GM21447 (cell line): ENCODE measurements around the gene GATAD2B.
A peak's percentile ranks its signal among the peaks of the same experiment; 100 is the strongest.
"Not testable (repeated sequence)": the region's sequence is repeated elsewhere in the genome, so short reads cannot be mapped to it uniquely, and the experiment has no call there.

Experiments
- ATAC-seq: cut with Tn5 transposase; IDR thresholded peaks from one replicate; pipeline ENCODE4 v1.9.1; 2021; ENCODE audit not compliant: unreplicated experiment

The GATAD2B gene

DNA sequence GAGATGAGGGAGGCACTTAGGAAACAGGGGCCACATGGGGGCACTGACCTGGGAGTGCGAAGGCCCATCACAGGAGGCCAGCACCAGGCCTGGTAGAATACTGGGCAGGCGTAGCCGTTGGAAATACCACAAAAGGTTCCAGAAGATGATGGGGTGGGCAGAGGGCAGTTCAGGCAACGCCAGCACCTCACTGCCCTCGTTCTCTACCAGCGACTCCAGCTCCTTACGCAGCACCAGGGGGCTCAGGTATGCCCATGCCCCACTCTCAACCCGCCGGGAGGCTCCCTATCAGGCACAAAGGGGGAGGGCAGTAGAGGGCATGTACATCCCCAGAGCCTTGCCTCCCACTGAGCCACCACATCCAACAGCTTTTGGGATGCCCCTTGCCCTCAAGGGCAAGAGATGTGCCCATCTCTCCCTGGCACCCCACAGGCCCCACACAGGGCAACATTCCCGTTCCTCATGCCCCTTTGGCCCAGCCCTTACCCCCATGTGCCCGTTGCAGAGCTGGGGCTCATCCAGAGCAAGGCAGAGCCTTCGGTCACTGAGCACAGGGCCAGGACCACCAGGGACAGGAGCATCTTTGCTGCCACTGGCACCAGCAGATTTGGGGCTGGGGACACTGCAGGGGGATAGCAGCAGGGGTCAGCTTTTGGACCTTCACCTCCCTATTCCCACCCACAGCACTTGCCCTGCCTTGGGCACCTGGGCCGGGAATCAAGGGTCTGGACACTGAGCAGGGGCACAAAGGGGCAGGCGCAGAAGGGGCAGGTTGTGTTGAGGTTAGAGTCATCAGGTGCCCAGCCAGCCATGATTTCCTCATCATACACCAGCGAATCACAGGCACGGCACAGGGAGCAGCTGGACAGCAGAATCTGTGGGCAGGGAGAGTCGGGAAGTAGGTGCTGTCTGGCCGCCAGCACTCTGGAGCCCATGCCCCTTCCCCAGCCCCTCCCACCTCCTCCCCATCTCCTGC is 9.7 kb upstream of the GATAD2B start:
- no peak for ATAC-seq

- ATAC-seq = no peak
Measured at GRCh38 chr1:153929981-153930948, 7.5 kb upstream of the GATAD2B start.

GRCh38 chr1:153929426-153929825 is 6.7 kb upstream of the GATAD2B start:
- no peak for ATAC-seq

DNA sequence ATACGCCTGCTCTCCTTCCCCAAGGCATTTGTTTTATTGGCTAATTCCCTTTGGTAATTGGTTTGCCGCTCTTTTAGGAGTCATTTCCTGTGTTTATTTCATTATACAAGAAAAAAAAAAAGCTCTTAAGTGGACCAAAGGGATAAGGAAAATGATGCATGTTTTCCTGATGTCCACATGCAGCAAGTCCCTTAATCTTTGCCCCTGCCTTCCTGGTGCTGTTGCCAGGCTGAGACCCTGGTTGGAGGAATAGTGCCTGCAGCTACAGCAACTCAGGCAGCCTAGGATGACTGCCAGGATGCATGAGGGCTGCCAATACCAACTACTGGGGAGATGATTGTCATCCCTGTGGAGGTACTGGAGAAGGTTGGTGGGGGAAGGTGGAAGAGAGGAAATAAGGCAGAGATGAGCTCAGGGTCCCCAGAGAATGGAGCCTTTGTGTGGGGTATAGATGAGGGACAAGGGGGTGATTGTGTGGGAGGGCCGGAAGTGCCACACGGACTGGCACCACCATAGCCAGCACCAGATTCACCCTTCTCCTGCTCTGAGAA is 6.1 kb upstream of the GATAD2B start:
- ATAC-seq = no peak

- no peak for ATAC-seq
Measured at GRCh38 chr1:153928245-153928644, 5.5 kb upstream of the GATAD2B start.

- no peak for ATAC-seq
Measured at GRCh38 chr1:153926405-153926804, 3.6 kb upstream of the GATAD2B start.

DNA sequence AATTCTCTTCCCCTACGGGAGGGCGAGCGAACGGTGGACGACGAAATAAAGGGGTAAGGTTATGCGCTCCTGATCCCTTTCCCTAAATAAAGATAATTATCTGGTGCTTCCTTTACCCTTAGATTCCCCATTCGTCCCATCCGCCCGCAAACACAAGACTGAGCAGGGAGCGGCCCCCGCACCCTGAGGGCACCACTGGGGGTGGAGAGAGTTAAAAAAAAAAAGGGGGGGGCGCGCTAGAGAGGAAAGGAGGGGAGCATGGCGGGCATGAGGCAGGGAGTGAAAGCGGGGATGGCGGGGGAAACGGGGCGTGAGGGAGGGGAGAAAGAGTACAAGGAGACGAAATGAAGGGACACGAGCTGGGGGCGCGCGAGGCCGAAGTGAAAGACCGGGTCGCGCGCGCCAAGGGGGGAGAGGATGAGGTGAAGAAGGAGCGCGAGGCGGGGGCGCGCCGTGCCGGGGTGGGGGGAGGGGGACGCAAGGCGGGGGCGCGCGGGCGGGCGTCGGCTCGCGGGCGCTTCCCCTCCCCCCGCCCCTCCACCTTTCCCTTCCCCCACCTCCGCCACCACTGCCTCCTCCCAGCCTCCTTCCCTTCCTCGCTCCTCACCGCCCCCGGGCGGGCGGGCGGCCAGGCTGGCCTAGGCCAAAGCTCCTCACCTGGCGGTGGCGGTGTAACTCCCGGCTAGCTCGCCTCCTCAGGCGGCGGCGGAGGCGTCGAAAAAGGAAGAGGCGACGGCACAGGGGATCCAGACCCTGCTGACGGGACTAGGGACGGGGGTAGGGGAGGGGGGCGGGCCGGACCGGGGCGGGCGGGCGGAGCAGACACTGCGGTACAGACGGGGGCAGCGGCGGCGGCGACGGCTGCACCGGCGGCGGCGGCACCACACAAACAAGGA is 448 bp downstream of the GATAD2B start:
- ATAC-seq = peak; percentile 19

DNA sequence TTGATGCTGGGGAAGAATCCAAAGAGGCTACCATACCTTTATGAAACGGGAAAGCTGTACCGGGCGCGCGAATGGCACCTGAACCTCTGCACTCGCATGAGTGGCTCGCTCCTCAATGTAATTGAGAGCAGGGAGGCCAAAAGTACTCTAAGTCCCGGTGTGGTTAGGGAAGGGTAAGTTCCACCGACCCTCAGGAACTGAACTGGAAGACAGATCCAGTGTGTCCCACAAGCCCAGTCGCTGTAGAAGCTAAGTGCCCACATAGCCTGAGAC is 1.0 kb downstream of the GATAD2B start:
- no peak for ATAC-seq

DNA sequence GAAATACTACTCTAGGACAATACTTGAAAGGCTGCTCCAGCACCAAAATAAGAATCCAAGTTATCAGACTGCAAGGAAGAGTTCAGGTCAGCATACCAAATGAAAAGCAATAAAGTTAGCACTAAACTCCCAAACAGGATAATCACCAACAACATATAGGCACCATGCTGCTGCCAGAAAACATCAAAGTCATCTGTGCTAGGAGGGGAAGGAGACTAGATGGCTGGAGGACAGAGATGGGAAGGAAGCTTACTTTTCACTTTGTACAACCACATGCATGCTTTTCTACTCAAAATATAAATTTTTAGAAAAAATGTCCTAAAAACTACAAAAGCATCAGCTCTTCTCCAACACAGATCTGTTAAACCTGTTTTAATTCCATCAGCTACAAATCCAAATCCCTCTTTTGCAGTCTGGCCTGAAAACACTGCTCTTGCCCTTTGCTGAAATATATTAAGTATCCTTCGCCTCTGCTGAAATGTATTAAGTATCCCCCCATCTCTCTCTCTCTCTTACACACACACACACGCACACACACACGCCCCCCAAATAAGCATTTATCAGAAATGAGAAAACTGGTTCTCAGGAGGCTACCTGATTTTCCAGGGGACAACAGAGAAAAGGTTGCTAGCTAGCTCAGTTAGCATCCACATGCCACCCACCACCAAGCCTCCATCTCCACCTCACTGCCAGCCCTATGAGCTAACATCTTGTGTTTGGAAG is 1.5 kb downstream of the GATAD2B start:
- no peak for ATAC-seq

GRCh38 chr1:153919876-153920852 is 2.6 kb downstream of the GATAD2B start:
- ATAC-seq = no peak

DNA sequence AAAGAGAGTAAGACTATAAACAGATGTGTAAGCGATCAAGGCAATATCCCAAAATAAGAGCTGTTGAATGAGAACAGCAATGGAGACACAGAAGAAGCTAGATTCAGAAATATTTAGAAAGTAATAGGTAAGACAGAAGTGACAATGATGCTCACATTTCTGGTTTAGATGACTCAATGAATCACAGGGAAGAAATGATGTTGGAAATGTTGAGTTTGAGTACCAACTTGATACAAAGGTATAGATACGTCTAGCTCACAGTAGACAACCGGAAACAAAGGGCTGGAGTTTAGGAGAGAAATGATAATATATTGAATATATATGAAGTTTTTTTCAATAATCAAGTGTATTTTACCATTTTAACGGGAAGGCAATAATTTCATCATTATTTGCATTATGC is 6.5 kb downstream of the GATAD2B start:
- ATAC-seq = no peak

GRCh38 chr1:153912349-153912748 is 10.4 kb downstream of the GATAD2B start:
- ATAC-seq = no peak

DNA sequence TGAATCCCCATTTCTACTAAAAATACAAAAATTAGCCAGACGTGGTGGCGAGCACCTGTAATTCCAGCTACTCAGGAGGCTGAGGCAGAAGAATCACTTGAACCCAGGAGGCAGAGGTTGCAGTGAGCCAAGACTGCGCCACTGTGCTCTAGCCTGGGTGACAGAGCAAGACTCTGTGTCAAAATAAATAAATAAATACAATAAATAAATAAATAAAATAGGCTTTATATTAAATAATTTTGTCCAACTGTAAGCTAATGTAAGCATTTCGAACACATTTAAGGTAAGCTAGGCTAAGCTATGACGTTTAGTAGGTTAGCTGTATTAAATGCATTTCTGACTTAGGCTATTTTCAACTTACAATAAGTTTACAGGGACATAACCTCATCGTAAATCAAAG is 12.2 kb downstream of the GATAD2B start:
- ATAC-seq = not testable (repeated sequence)

- ATAC-seq = no peak
Measured at GRCh38 chr1:153908071-153908470, 14.7 kb downstream of the GATAD2B start.

- ATAC-seq = no peak
Measured at GRCh38 chr1:153907134-153907533, 15.6 kb downstream of the GATAD2B start.

GRCh38 chr1:153906396-153906795 is 16.4 kb downstream of the GATAD2B start:
- ATAC-seq = no peak

GRCh38 chr1:153905908-153906307 is 16.9 kb downstream of the GATAD2B start:
- not testable (repeated sequence) for ATAC-seq

- no peak for ATAC-seq
Measured at GRCh38 chr1:153903841-153904455, 18.8 kb downstream of the GATAD2B start.
